ENCODE results near the gene EPS8L3. TPM values are rescaled to one million over a fixed set of nuclear protein-coding genes. Genes with fewer than 3 reads are reported as not detected.

Gene EPS8L3
- total RNA-seq, 1 experiment from 2014 or later = not detected

- in situ Hi-C loops (cut with HindIII; ENCODE audit: low pct_unique_long_range_greater_than_20kb, low sequenced_read_pairs) = no loop called here
- DNase-seq (ENCODE audit: low read depth, low spot score) = no peak
Measured at GRCh38 chr1:109796484-109797302, 33.0 kb upstream of the EPS8L3 start.

- no peak for DNase-seq (ENCODE audit: low read depth, low spot score)
- in situ Hi-C loops (cut with HindIII; ENCODE audit: low pct_unique_long_range_greater_than_20kb, low sequenced_read_pairs) = no loop called here
Measured at GRCh38 chr1:109794319-109795132, 30.8 kb upstream of the EPS8L3 start.

- in situ Hi-C loops (cut with HindIII; ENCODE audit: low pct_unique_long_range_greater_than_20kb, low sequenced_read_pairs) = no loop called here
- DNase-seq (ENCODE audit: low read depth, low spot score) = no peak
Measured at GRCh38 chr1:109793486-109794318, 30.0 kb upstream of the EPS8L3 start.

DNA sequence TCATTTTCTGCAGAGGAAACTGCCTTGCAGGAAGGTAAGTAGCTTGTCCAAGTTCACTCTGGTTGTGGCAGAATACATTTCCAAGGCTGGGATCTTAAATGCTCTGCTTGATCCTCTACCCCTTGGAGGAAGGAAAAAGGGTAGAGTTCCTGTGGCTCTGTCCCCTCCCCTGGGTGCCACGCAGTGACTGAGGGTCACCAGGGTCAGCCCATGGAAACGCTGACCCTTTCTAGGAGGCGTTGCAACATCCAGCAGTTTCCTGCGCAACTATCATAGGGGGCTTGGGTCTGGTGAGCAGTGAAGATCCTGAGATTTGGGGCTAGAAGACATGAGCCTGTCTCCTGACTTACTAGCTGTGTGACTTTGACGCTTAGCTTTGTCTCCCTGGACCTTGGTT, 29.4 kb upstream of the EPS8L3 start:
- in situ Hi-C loops (cut with HindIII; ENCODE audit: low pct_unique_long_range_greater_than_20kb, low sequenced_read_pairs) = no loop called here
- DNase-seq (ENCODE audit: low read depth, low spot score) = no peak

DNA sequence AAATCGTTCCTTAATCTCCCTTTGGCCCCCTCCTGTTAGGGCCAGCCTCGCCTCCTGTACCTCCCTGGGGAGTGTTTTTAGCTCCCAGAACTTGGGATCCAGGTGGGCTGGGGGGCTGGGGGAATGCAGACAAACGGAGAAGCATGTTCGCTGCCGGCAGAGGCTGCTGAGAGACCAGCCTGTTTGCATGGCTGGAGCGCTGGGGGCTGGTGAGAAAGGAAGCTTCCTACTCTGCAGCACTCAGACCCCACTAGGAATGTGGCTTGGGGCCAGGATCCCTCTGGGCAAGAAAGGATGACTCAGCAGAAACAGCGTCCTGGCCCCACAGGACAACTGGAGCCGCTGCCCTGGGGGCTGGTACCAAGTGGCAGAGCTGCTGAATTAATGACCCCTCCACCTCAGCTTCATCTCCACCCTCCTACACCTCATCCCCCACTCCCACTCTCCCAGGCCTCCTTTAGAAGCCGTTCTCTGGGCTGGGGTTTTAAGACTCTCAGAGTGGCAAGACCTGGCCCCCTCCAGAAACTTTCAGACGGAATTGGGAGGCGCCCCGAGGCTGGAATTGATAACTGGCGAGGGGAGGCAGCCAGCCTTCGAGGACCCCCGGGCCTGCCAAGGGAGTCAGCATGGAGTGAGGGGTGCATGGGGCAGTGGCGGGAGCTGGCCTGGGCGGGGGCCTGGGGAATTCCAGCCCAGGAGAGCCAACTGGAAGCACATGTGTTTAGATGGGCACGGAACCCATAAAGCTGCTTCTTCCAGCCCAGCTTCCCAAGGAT, 28.5 kb upstream of the EPS8L3 start:
- in situ Hi-C loops (cut with HindIII; ENCODE audit: low pct_unique_long_range_greater_than_20kb, low sequenced_read_pairs) = no loop called here
- no peak for DNase-seq (ENCODE audit: low read depth, low spot score)

DNA sequence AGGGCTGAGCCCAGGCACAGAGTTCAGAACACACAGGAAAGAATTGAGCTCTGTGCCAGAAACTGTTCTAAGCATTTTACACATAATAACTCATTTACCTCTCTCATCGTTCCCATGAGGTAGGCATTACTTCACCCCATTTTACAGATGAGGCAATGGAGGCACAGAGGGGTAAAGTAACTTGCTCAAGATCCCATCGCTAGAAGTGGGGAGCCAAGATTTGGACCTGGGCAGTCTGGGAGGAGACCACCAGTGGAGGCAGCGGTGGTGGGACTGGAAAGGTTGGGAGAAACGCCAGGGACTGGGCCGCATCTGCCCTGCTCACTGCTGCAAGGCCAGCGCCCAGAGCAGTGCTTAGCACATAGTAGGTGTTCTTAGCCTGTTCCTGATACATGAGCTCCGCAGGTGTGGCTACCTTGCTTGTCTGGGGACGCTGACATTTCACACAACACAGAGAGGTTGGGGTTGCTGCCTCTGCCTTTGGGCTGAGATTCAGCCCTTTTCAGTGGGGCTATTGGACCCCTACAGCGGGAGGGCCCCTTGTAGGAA, 27.8 kb upstream of the EPS8L3 start:
- DNase-seq (ENCODE audit: low read depth, low spot score) = no peak
- in situ Hi-C loops (cut with HindIII; ENCODE audit: low pct_unique_long_range_greater_than_20kb, low sequenced_read_pairs) = no loop called here

- in situ Hi-C loops (cut with HindIII; ENCODE audit: low pct_unique_long_range_greater_than_20kb, low sequenced_read_pairs) = no loop called here
- DNase-seq (ENCODE audit: low read depth, low spot score) = peak; percentile 11
Measured at GRCh38 chr1:109790735-109791494, 27.2 kb upstream of the EPS8L3 start.

DNA sequence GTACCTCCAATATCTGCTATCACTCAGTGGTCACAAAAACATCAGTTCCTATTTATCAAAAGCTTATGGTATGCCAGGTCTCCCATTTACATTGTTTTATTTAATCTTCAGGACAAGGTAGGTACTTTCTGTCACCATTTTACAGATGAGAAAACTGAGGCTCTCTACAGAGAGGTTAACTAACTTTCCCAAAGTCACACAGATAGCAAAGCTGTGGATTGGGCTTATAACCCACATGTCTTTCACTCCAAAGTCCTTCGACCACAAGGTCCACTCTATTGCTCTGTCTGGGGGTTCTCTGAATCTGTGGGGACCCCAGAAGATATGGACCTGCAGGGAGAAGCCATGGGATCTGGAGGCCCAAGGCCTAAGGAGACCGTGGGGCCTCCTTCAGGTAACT, 26.6 kb upstream of the EPS8L3 start:
- in situ Hi-C loops (cut with HindIII; ENCODE audit: low pct_unique_long_range_greater_than_20kb, low sequenced_read_pairs) = no loop called here
- DNase-seq (ENCODE audit: low read depth, low spot score) = no peak

- in situ Hi-C loops (cut with HindIII; ENCODE audit: low pct_unique_long_range_greater_than_20kb, low sequenced_read_pairs) = no loop called here
- no peak for DNase-seq (ENCODE audit: low read depth, low spot score)
Measured at GRCh38 chr1:109789551-109790180, 25.9 kb upstream of the EPS8L3 start.

DNA sequence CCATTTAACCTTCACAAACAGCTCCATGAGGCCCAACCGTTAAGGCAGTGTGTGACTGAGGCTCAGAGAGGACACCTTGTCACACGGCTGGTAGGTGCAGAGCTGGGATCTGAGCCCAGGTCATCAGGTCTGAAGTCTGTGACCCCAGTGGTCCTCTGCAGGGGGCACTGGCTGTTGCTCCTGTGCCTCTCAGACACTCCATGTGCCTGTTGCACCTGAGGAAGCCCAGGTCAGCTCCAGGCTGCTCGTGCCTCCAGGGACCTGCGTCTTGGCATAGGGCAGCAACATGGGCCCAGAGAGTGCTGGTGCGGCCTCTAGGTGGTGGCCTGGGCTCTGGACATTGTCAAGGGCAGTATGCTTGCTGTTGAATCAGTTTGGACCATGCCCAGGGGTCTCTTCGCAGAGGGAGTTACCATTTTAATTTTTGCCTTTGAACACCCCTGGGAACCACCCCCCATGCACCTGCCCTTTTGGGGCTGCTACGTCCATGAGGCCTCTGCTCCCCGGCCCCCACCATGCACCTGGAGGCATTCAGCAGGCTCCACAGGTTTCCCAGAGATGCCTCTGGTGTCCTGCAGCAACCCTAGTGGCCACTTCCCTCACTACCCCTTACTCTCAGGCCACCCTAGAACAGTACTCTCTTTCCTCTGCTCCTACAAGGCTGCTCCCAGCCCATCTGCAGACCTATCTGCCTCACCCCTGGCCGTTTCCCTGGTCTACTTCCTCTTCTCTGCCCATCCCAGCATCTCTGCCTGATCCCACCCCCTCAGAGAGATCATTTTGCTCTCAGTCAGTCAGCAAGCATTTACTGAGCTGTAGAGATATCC, 25.2 kb upstream of the EPS8L3 start:
- in situ Hi-C loops (cut with HindIII; ENCODE audit: low pct_unique_long_range_greater_than_20kb, low sequenced_read_pairs) = no loop called here
- DNase-seq (ENCODE audit: low read depth, low spot score) = peak; percentile 25

DNA sequence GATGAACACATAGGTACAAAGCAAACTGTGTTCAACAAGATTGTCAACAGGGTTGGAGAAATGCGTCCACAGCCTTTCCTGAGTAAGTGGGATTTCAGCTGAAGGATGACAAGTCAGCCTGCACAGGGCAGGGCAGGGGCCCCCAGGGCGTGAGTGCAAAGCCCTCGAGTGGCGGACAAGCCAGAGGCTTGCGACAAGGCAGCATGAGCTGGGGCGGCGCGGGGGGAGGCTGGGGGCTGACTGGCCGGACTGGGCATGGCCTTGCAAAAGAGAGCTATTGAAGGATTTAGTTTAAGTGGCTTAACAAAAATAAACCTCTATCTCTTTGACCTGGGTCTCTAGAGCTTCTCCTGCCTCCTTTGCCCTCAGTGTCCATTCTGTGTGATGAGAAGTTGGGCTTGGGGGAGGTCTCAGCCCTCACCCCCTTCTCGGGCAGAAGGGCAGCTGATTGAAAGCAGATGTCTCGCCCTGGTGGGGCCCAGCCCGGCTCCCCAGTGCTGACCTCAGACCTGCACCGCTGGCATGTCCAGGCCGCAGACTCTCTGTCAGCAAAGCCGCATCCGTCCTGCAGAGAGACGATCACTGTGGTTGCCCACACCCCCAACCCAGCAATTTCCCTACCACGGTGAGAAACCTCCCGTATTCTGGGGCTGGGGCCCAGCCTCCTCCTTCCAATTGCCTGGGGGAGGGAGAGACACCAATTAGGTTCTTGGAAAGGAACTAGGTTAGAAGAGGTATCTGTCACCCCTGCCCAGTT, 24.3 kb upstream of the EPS8L3 start:
- in situ Hi-C loops (cut with HindIII; ENCODE audit: low pct_unique_long_range_greater_than_20kb, low sequenced_read_pairs) = no loop called here

DNA sequence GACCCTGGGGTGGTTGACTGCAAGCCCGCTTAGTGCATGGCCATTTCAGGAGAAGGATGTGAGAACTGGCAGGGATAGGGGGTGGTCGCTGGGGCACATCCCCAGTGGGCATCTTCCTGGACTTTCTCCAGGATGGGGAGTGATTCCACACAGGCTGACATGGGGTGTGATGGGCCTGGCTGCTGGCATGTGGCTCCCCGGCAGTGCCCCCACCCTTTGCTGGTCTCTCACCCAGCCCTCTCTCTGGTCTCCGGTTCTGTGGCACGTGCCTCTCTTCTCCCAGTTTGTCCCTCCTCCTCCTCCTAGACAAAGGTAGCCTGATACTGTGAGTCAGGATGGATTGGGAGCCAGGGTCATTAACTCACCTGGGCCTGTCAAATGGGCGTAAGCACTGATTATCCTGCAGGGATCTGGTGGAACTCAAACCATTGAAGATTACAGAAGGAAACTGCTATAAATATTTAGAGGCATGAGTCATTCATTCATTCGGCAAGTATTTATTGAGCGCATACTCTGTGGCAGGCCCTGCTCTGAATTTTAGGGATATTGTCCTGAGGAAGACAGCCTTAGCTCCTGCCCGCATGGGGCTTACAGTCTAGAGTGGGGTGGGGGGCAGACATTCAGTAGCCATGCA, 23.6 kb upstream of the EPS8L3 start:
- DNase-seq (ENCODE audit: low read depth, low spot score) = no peak
- in situ Hi-C loops (cut with HindIII; ENCODE audit: low pct_unique_long_range_greater_than_20kb, low sequenced_read_pairs) = no loop called here

More for the DNA sequence above, 24.3 kb upstream of the EPS8L3 start:
- DNase-seq (ENCODE audit: low read depth, low spot score) = no peak

- in situ Hi-C loops (cut with HindIII; ENCODE audit: low pct_unique_long_range_greater_than_20kb, low sequenced_read_pairs) = no loop called here
Measured at GRCh38 chr1:109786531-109787021, 22.9 kb upstream of the EPS8L3 start.

DNA sequence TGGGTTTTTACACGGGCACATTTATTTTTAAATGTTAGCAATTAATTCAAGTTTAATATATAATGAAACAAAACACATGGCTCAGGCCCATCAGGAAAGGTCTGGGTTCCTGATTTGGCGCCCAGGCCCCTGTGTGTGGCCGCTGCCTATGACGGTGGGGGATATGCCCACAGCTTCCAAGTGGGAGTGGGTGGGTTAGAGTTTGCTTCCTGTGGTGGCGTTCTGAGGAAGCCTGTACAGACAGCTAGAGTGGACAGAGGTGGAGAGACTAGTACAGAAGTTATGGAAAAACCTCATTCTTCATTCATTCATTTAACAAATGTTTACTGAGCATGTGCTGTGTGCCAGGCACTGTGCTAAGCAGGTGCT, 22.4 kb upstream of the EPS8L3 start:
- in situ Hi-C loops (cut with HindIII; ENCODE audit: low pct_unique_long_range_greater_than_20kb, low sequenced_read_pairs) = no loop called here
- DNase-seq (ENCODE audit: low read depth, low spot score) = no peak

More at GRCh38 chr1:109786531-109787021, 22.9 kb upstream of the EPS8L3 start:
- peak; percentile 25 for DNase-seq (ENCODE audit: low read depth, low spot score)
